DMS79 (cell line): ENCODE results near the gene FAM217B.

Source experiments
- DNase-seq: peaks from one replicate; lab custom pipeline; 2025; lab: John Stamatoyannopoulos, UW

FAM217B gene

GRCh38 chr20:59976156-59976782, 36.1 kb downstream of the FAM217B start:
- peak; percentile 12 for DNase-seq

- DNase-seq = no peak
Observed at GRCh38 chr20:59977086-59977485, 36.9 kb downstream of the FAM217B start.

- DNase-seq = no peak
Observed at GRCh38 chr20:59983076-59983475, 42.9 kb downstream of the FAM217B start.

GRCh38 chr20:59984541-59984940, 44.4 kb downstream of the FAM217B start:
- no peak for DNase-seq

GRCh38 chr20:59985164-59985563, 45.0 kb downstream of the FAM217B start:
- no peak for DNase-seq

- no peak for DNase-seq
Observed at GRCh38 chr20:59985864-59986263, 45.7 kb downstream of the FAM217B start.

- DNase-seq = no peak
Observed at GRCh38 chr20:59987135-59987534, 46.9 kb downstream of the FAM217B start.

- DNase-seq = no peak
Observed at GRCh38 chr20:59988141-59988540, 48.0 kb downstream of the FAM217B start.

- no peak for DNase-seq
Observed at GRCh38 chr20:59992526-59993084, 52.4 kb downstream of the FAM217B start.

- no peak for DNase-seq
Observed at GRCh38 chr20:59993736-59994430, 53.7 kb downstream of the FAM217B start.

- no peak for DNase-seq
Observed at GRCh38 chr20:59994697-59995122, 54.5 kb downstream of the FAM217B start.

GRCh38 chr20:59996108-59996507, 55.9 kb downstream of the FAM217B start:
- no peak for DNase-seq

GRCh38 chr20:59997896-59998295, 57.7 kb downstream of the FAM217B start:
- no peak for DNase-seq
